Measurements from ENCODE around the gene TTC39B. TPM values are rescaled to one million over a fixed set of nuclear protein-coding genes. Genes with fewer than 3 reads are reported as not detected.
"Not testable (repeated sequence)": the region's sequence is repeated elsewhere in the genome, so short reads cannot be mapped to it uniquely, and the experiment has no call there.

Gene TTC39B
- total RNA-seq, 2 experiments from 2014 or later = 0.06 TPM; not detected in 1

GRCh38 chr9:15239816-15240215 lies 67.2 kb downstream of the TTC39B start:
- Histone ChIP-seq H3K79me2 (ENCODE audit: insufficient read depth, low read depth, low read length) (no peaks in the 10 kb centered on the region), H3K27ac (ENCODE audit: low read depth, low read length, poor library complexity, severe bottlenecking) (no peak overlapping the region), H3K4me1 (ENCODE audit: insufficient read depth, low read length, poor library complexity, severe bottlenecking) (no peaks in the 10 kb centered on the region), H2AFZ (ENCODE audit: low read length) (no peak overlapping the region), H3K9me3 (ENCODE audit: low read length) (peaks cover 3% of the 10 kb centered on the region; the same call in 1 of the 2 replicates), H4K20me1 (ENCODE audit: insufficient read depth, low read length) (no peaks in the 10 kb centered on the region), H3K4me3 (ENCODE audit: low read depth, low read length, poor library complexity, severe bottlenecking) (no peak overlapping the region), H3K9me2 (ENCODE audit: insufficient read depth, low read length) (no peaks in the 10 kb centered on the region), H3K4me2 (ENCODE audit: low read length) (no peak overlapping the region), H3K36me3 (ENCODE audit: insufficient read depth, low read length) (no peaks in the 10 kb centered on the region)
- POLR2A ChIA-PET = interaction anchor here (0.9 kb wide), 1 partner anchor 34 kb away, joined by 3 read pairs; no protein-coding TSS in a partner anchor
- TF ChIP-seq CTCF (conservative IDR thresholded peaks at IDR 0.05; ENCODE audit: low read length) (no peak), EZH2phosphoT487 (IDR thresholded peaks at IDR 0.05; ENCODE audit: borderline replicate concordance, low read depth, low read length) (no peak)
- BruUV-seq (replicated peaks) = no TSS peak
- CTCF ChIA-PET (ENCODE audit: unreplicated experiment) = no interaction called here
- intact Hi-C loops (cut with micrococcal nuclease; ENCODE audit: unreplicated experiment) = no loop called here
- DNase-seq (ENCODE audit: low spot score) = no peak

GRCh38 chr9:15238646-15239045 lies 68.4 kb downstream of the TTC39B start:
- Histone ChIP-seq H3K4me2 (ENCODE audit: low read length) (no peak overlapping the region), H3K9me2 (ENCODE audit: insufficient read depth, low read length) (no peaks in the 10 kb centered on the region), H3K36me3 (ENCODE audit: insufficient read depth, low read length) (no peaks in the 10 kb centered on the region), H4K20me1 (ENCODE audit: insufficient read depth, low read length) (no peaks in the 10 kb centered on the region), H3K4me3 (ENCODE audit: low read depth, low read length, poor library complexity, severe bottlenecking) (no peak overlapping the region), H3K27ac (ENCODE audit: low read depth, low read length, poor library complexity, severe bottlenecking) (no peak overlapping the region), H2AFZ (ENCODE audit: low read length) (no peak overlapping the region), H3K9me3 (ENCODE audit: low read length) (peaks cover 3% of the 10 kb centered on the region; the same call in 1 of the 2 replicates), H3K4me1 (ENCODE audit: insufficient read depth, low read length, poor library complexity, severe bottlenecking) (no peaks in the 10 kb centered on the region), H3K79me2 (ENCODE audit: insufficient read depth, low read depth, low read length) (no peaks in the 10 kb centered on the region)
- POLR2A ChIA-PET = no interaction called here
- TF ChIP-seq EZH2phosphoT487 (IDR thresholded peaks at IDR 0.05; ENCODE audit: borderline replicate concordance, low read depth, low read length) = no peak
- TF ChIP-seq CTCF (conservative IDR thresholded peaks at IDR 0.05; ENCODE audit: low read length) = no peak
- CTCF ChIA-PET (ENCODE audit: unreplicated experiment) = no interaction called here
- no TSS peak for BruUV-seq (replicated peaks)
- DNase-seq (ENCODE audit: low spot score) = no peak
- intact Hi-C loops (cut with micrococcal nuclease; ENCODE audit: unreplicated experiment) = no loop called here

GRCh38 chr9:15235658-15236057 lies 71.4 kb downstream of the TTC39B start:
- no peaks in the 10 kb centered on the region for H3K36me3 ChIP-seq (ENCODE audit: insufficient read depth, low read length)
- no peak for TF ChIP-seq EZH2phosphoT487 (IDR thresholded peaks at IDR 0.05; ENCODE audit: borderline replicate concordance, low read depth, low read length)
- no peak for TF ChIP-seq CTCF (conservative IDR thresholded peaks at IDR 0.05; ENCODE audit: low read length)
- CTCF ChIA-PET (ENCODE audit: unreplicated experiment) = no interaction called here
- H2AFZ ChIP-seq (ENCODE audit: low read length) = no peak overlapping the region
- H3K9me3 ChIP-seq (ENCODE audit: low read length) = peaks cover 3% of the 10 kb centered on the region; the same call in 1 of the 2 replicates
- BruUV-seq (replicated peaks) = no TSS peak
- no peaks in the 10 kb centered on the region for H3K4me1 ChIP-seq (ENCODE audit: insufficient read depth, low read length, poor library complexity, severe bottlenecking)
- no peak for DNase-seq (ENCODE audit: low spot score)
- no peaks in the 10 kb centered on the region for H3K9me2 ChIP-seq (ENCODE audit: insufficient read depth, low read length)
- no peak overlapping the region for H3K4me2 ChIP-seq (ENCODE audit: low read length)
- H3K4me3 ChIP-seq (ENCODE audit: low read depth, low read length, poor library complexity, severe bottlenecking) = no peak overlapping the region
- POLR2A ChIA-PET = no interaction called here
- no peaks in the 10 kb centered on the region for H4K20me1 ChIP-seq (ENCODE audit: insufficient read depth, low read length)
- intact Hi-C loops (cut with micrococcal nuclease; ENCODE audit: unreplicated experiment) = no loop called here
- no peak overlapping the region for H3K27ac ChIP-seq (ENCODE audit: low read depth, low read length, poor library complexity, severe bottlenecking)
- no peaks in the 10 kb centered on the region for H3K79me2 ChIP-seq (ENCODE audit: insufficient read depth, low read depth, low read length)

GRCh38 chr9:15233941-15234490 lies 73.0 kb downstream of the TTC39B start:
- H3K4me2 ChIP-seq (ENCODE audit: low read length); H3K27ac ChIP-seq (ENCODE audit: low read depth, low read length, poor library complexity, severe bottlenecking); BruUV-seq (replicated peaks); H4K20me1 ChIP-seq (ENCODE audit: insufficient read depth, low read length); POLR2A ChIA-PET; H3K9me3 ChIP-seq (ENCODE audit: low read length); CTCF ChIA-PET (ENCODE audit: unreplicated experiment); H3K4me3 ChIP-seq (ENCODE audit: low read depth, low read length, poor library complexity, severe bottlenecking); intact Hi-C loops (cut with micrococcal nuclease; ENCODE audit: unreplicated experiment); H3K9me2 ChIP-seq (ENCODE audit: insufficient read depth, low read length); H3K4me1 ChIP-seq (ENCODE audit: insufficient read depth, low read length, poor library complexity, severe bottlenecking); H3K36me3 ChIP-seq (ENCODE audit: insufficient read depth, low read length); H2AFZ ChIP-seq (ENCODE audit: low read length); DNase-seq (ENCODE audit: low spot score); H3K79me2 ChIP-seq (ENCODE audit: insufficient read depth, low read depth, low read length): not testable (repeated sequence)

All from OCI-LY7 (cell line).